ENCODE measurements around the gene NEDD8. TPM values are rescaled to one million over a fixed set of nuclear protein-coding genes. Genes with fewer than 3 reads are reported as not detected.

The NEDD8 gene
- total and polyA plus RNA-seq, 2 of the 4 experiments (the other 2 are of a cell fraction), result 167 to 375 TPM

GRCh38 chr14:24249230-24250021 is 17.3 kb upstream of the NEDD8 start:
- TF ChIP-seq MAZ (IDR thresholded peaks at IDR 0.05; ENCODE audit: borderline replicate concordance, low read depth, low read length) (no peak), FOS (IDR thresholded peaks at IDR 0.05; ENCODE audit: low read depth, low read length) (no peak), NFE2L2 (IDR thresholded peaks at IDR 0.05; ENCODE audit: low read depth, low read length) (no peak), RCOR1 (IDR thresholded peaks at IDR 0.05; ENCODE audit: insufficient replicate concordance, low read length) (no peak), RFX5 (IDR thresholded peaks at IDR 0.05; ENCODE audit: low read depth, low read length) (no peak), BHLHE40 (IDR thresholded peaks at IDR 0.05; ENCODE audit: low read depth, low read length) (no peak), MXI1 (IDR thresholded peaks at IDR 0.05; ENCODE audit: borderline replicate concordance, low read depth, low read length) (no peak), SMC3 (IDR thresholded peaks at IDR 0.05; ENCODE audit: low read depth, low read length) (no peak), POLR2A (IDR thresholded peaks at IDR 0.05; ENCODE audit: low read depth, low read length) (no peak), CEBPB (IDR thresholded peaks at IDR 0.05; ENCODE audit: low read depth, low read length) (no peak)
- Histone ChIP-seq H3K9me3 (ENCODE audit: control insufficient read depth, insufficient read depth, low read length) (no peaks in the 10 kb centered on the region), H3K79me1 (ENCODE audit: low read depth in 1 of 2, low read length in 2 of 2) (no peaks in the 10 kb centered on the region), H4K8ac (ENCODE audit: low read depth in 2 of 2, low read length in 2 of 2) (no peak overlapping the region), H2AK9ac (replicated peaks; ENCODE audit: low read depth, low read length, poor library complexity) (no peak overlapping the region), H4K91ac (ENCODE audit: insufficient read depth, low read depth, low read length) (no peak overlapping the region), H2AK5ac (ENCODE audit: low read depth, low read length) (no peak overlapping the region), H3K9me1 (ENCODE audit: insufficient read depth, low read length) (peaks cover 25% of the 10 kb centered on the region), H4K20me1 (ENCODE audit: insufficient read depth, low read length) (no peaks in the 10 kb centered on the region), H3K56ac (ENCODE audit: extremely low read depth, insufficient read depth, low read length) (no peak overlapping the region), H2BK15ac (ENCODE audit: low read depth, low read length) (no peak overlapping the region), H3K14ac (replicated peaks; ENCODE audit: low read depth, low read length) (no peak overlapping the region), H3K27ac (ENCODE audit: insufficient read depth, low read length) (no peak overlapping the region), H4K5ac (ENCODE audit: low read depth, low read length) (no peak overlapping the region), H3K9ac (ENCODE audit: low read depth, low read length) (no peak overlapping the region), H2BK120ac (ENCODE audit: low read depth, low read length) (no peak overlapping the region), H3K23ac (ENCODE audit: low read depth, low read length) (no peak overlapping the region), H2AFZ (replicated peaks; ENCODE audit: low read length, poor library complexity) (peak overlapping the region; percentile 24), H3K18ac (ENCODE audit: low read depth, low read length) (no peak overlapping the region), H3K4me3 (ENCODE audit: insufficient read depth, low read depth, low read length) (no peak overlapping the region), H3K4me2 (ENCODE audit: low read depth, low read length) (no peak overlapping the region), H3K4me1 (ENCODE audit: control insufficient read depth, insufficient read depth, low read length) (peaks cover 13% of the 10 kb centered on the region), H2BK5ac (ENCODE audit: low read depth, low read length, poor library complexity, severe bottlenecking) (no peak overlapping the region), H3K4ac (ENCODE audit: low read depth, low read length) (no peak overlapping the region), H3K36me3 (ENCODE audit: control insufficient read depth, insufficient read depth, low read length) (no peaks in the 10 kb centered on the region; the same call in 1 of the 2 replicates), H2BK20ac (ENCODE audit: low read depth, low read length) (no peak overlapping the region), H3K27me3 (ENCODE audit: control insufficient read depth, insufficient read depth, low read length) (no peaks in the 10 kb centered on the region)
- DNase-seq (no peak), ATAC-seq (ENCODE audit: low read depth) (no peak)
- intact Hi-C loops (cut with micrococcal nuclease) (no loop called here), in situ Hi-C loops (cut with MboI; ENCODE audit: low sequenced_read_pairs) (no loop called here), dilution Hi-C loops (cut with HindIII; ENCODE audit: low sequenced_read_pairs, unreplicated experiment) (no loop called here)
- ChIA-PET POLR2A (ENCODE audit: unreplicated experiment) (no interaction called here), CTCF (no interaction called here)
- BruUV-seq (replicated peaks), result no TSS peak
- WGBS, 2 experiments (ENCODE audit: extremely low coverage in 2 of 2, insufficient read length in 1 of 2), result 74% methylated on average over 8 of the region's 13 CpGs; no CpG with 5 or more reads in 1 of the 2 experiments

Data from IMR-90 (cell line).